GM21515 (cell line): ENCODE measurements around the gene P4HA2.
A peak's percentile ranks its signal among the peaks of the same experiment; 100 is the strongest.

Experiments used
- ATAC-seq: cut with Tn5 transposase; IDR thresholded peaks from one replicate; pipeline ENCODE4 v1.9.1; 2021; ENCODE audit not compliant: unreplicated experiment

P4HA2 gene

GRCh38 chr5:132227485-132228240 lies at the start of gene P4HA2:
Gene P4HA2, minus strand, starts transcription at chr5:132227853. Its CDS starts 9,227 bp downstream, at chr5:132218626.
- ATAC-seq: peak; percentile 95

- ATAC-seq: no peak
These were observed 49.6 kb upstream of the P4HA2 start for GRCh38 chr5:132277256-132277655.

GRCh38 chr5:132275367-132276220 lies 47.9 kb upstream of the P4HA2 start:
- no peak for ATAC-seq

GRCh38 chr5:132274050-132274792 lies 46.6 kb upstream of the P4HA2 start:
- ATAC-seq: no peak

GRCh38 chr5:132273631-132274030 lies 46.0 kb upstream of the P4HA2 start:
- ATAC-seq: no peak

GRCh38 chr5:132272311-132273210 lies 44.9 kb upstream of the P4HA2 start:
- ATAC-seq: no peak

GRCh38 chr5:132271251-132272246 lies 43.9 kb upstream of the P4HA2 start:
- no peak for ATAC-seq

GRCh38 chr5:132270706-132271105 lies 43.1 kb upstream of the P4HA2 start:
- no peak for ATAC-seq

- no peak for ATAC-seq
These were observed 42.6 kb upstream of the P4HA2 start for GRCh38 chr5:132270335-132270665.

- ATAC-seq: no peak
These were observed 42.1 kb upstream of the P4HA2 start for GRCh38 chr5:132269635-132270334.

GRCh38 chr5:132268769-132269551 lies 41.3 kb upstream of the P4HA2 start:
- peak; percentile 65 for ATAC-seq

- ATAC-seq: peak; percentile 9
These were observed 40.5 kb upstream of the P4HA2 start for GRCh38 chr5:132267931-132268768.

- ATAC-seq: no peak
These were observed 39.6 kb upstream of the P4HA2 start for GRCh38 chr5:132267166-132267739.

GRCh38 chr5:132266836-132267160 lies 39.1 kb upstream of the P4HA2 start:
- ATAC-seq: no peak

- no peak for ATAC-seq
These were observed 38.6 kb upstream of the P4HA2 start for GRCh38 chr5:132266031-132266835.
